Liver (tissue), 9 donors: Measurements from ENCODE around the gene NTM. TPM values are rescaled to one million over a fixed set of nuclear protein-coding genes. Genes with fewer than 3 reads are reported as not detected.

Experiments used
- DNase-seq: peaks from one replicate; pipeline ENCODE4 v3.0.0-alpha.2; 2017; ENCODE audit warnings: low spot score
- H3K27ac ChIP-seq, 2 donors: one replicate each; pipeline ENCODE4 v1.7.0; 2013; ENCODE audit warnings: inconsistent platforms in 2 of 2, low read length in 2 of 2, control low read depth in 1 of 2, low read depth in 1 of 2, mild to moderate bottlenecking in 1 of 2
- H3K27me3 ChIP-seq, 4 donors: one replicate each; pipeline versions ENCODE4 v1.6.1 to v1.7.0; 2013; ENCODE audit warnings: low read length in 3 of 4, inconsistent platforms in 1 of 4, mild to moderate bottlenecking in 1 of 4, moderate library complexity in 1 of 4; ENCODE audit not compliant: control insufficient read depth in 4 of 4, insufficient read depth in 4 of 4
- H3K36me3 ChIP-seq, 4 donors: one replicate each; pipeline versions ENCODE4 v1.6.1 to v1.7.0; 2013; ENCODE audit warnings: low read length in 3 of 4, mild to moderate bottlenecking in 3 of 4, low read depth in 1 of 4, moderate library complexity in 1 of 4; ENCODE audit not compliant: control insufficient read depth in 4 of 4, insufficient read depth in 3 of 4
- H3K4me1 ChIP-seq, 4 donors: one replicate each; pipeline versions ENCODE4 v1.6.1 to v1.7.0; 2013; ENCODE audit warnings: low read length in 3 of 4, mild to moderate bottlenecking in 3 of 4, moderate library complexity in 1 of 4; ENCODE audit not compliant: control insufficient read depth in 4 of 4, insufficient read depth in 4 of 4
- H3K4me3 ChIP-seq, 3 donors: one replicate each; pipeline versions ENCODE4 v1.6.1 to v1.7.0; 2013; ENCODE audit warnings: low read length in 3 of 3, control low read depth in 1 of 3, low read depth in 1 of 3, mild to moderate bottlenecking in 1 of 3
- H3K9ac ChIP-seq, 2 donors: one replicate each; pipeline ENCODE4 v1.7.0; 2013; ENCODE audit warnings: low read length in 2 of 2, mild to moderate bottlenecking in 2 of 2, moderate library complexity in 2 of 2, control low read depth in 1 of 2, low read depth in 1 of 2
- H3K9me3 ChIP-seq, 4 donors: one replicate each; pipeline versions ENCODE4 v1.6.1 to v1.7.0; 2013; ENCODE audit warnings: low read length in 3 of 4; ENCODE audit not compliant: control insufficient read depth in 4 of 4
- ATF3 ChIP-seq: IDR thresholded peaks from 2 replicates; pipeline ENCODE4 v1.6.1; 2016; ENCODE audit warnings: antibody characterized with exemption
- CTCF ChIP-seq: fragments of 150-350 bp; IDR thresholded peaks from 2 replicates; pipeline ENCODE4 v1.5.1; 2017; ENCODE audit warnings: improper control_type of control experiment, low read depth, low read length; ENCODE audit not compliant: missing input control
- FOXA2 ChIP-seq: IDR thresholded peaks from 2 replicates; pipeline ENCODE4 v1.6.1; 2016; ENCODE audit warnings: antibody characterized with exemption
- HNF4A ChIP-seq, 2 donors: conservative IDR thresholded peaks; 2 replicates each; pipeline ENCODE4 v1.6.1; 2016; ENCODE audit warnings: antibody characterized with exemption in 2 of 2, mild to moderate bottlenecking in 2 of 2
- HNF4G ChIP-seq: IDR thresholded peaks from 2 replicates; pipeline ENCODE4 v1.6.1; 2016; ENCODE audit warnings: antibody characterized with exemption
- JUND ChIP-seq, 2 donors: IDR thresholded peaks; 2 replicates each; pipeline ENCODE4 v1.6.1; 2016; ENCODE audit warnings: antibody characterized with exemption in 2 of 2
- MAX ChIP-seq: IDR thresholded peaks from 2 replicates; pipeline ENCODE4 v1.6.1; 2016; ENCODE audit warnings: antibody characterized with exemption
- NR2F2 ChIP-seq: IDR thresholded peaks from 2 replicates; pipeline ENCODE4 v1.6.1; 2016; ENCODE audit warnings: antibody characterized with exemption
- RAD21 ChIP-seq, 2 donors: IDR thresholded peaks; 2 replicates each; pipeline ENCODE4 v1.6.1; 2016; ENCODE audit warnings: antibody characterized with exemption in 2 of 2, mild to moderate bottlenecking in 2 of 2
- REST ChIP-seq: IDR thresholded peaks from 2 replicates; pipeline ENCODE4 v1.6.1; 2016; ENCODE audit warnings: antibody characterized with exemption, mild to moderate bottlenecking
- RXRA ChIP-seq, 2 donors: IDR thresholded peaks; 2 replicates each; pipeline ENCODE4 v1.6.1; 2017 to 2018; ENCODE audit warnings: antibody characterized with exemption in 2 of 2, mild to moderate bottlenecking in 1 of 2
- SP1 ChIP-seq: IDR thresholded peaks from 2 replicates; pipeline ENCODE4 v1.6.1; 2018; ENCODE audit warnings: antibody characterized with exemption, mild to moderate bottlenecking
- TAF1 ChIP-seq: conservative IDR thresholded peaks from 2 replicates; pipeline ENCODE4 v1.6.1; 2016; ENCODE audit warnings: antibody characterized with exemption, mild to moderate bottlenecking
- YY1 ChIP-seq: IDR thresholded peaks from 2 replicates; pipeline ENCODE4 v1.6.1; 2016; ENCODE audit warnings: antibody characterized with exemption, mild to moderate bottlenecking
- WGBS: extraction: QIAGEN DNeasy Blood & Tissue Kit; methylation state at CpG from one replicate; pipeline ENCODE4 v1.1.7; 2013; 5-methylcytosine and 5-hydroxymethylcytosine counted together
- polyA plus RNA-seq, 2 donors: library from polyadenylated mRNA; stranded (reverse) in 1 of 2; unstranded in 1 of 2; fragments of 200-250 nt in 1 of 2; fragments of >200 nt in 1 of 2; fragmentation: Nextera tagmentation in 1 of 2; extraction: Ambion mirVana in 1 of 2; gene quantifications; one replicate each; pipeline versions ENCODE4 v1.2.1 to v1.2.3, GENCODE V29; 2013 to 2015
- total RNA-seq, 2 donors: library from RNA; depleted of rRNA; stranded (reverse); fragments of >200 nt; gene quantifications; one replicate each; pipeline ENCODE4 v1.2.3, GENCODE V29; 2014
- donor health status: healthy.
- donor health status: healthy.
- donor health status: healthy.
- donor health status: healthy.
- donor health status: healthy.

The NTM gene
- total and polyA plus RNA-seq, 4 donors = 0.08 to 1.1 (median 0.08) TPM; not detected in 1

GRCh38 chr11:131476266-131476665 is 105.9 kb downstream of the NTM start:
- Histone ChIP-seq H3K9ac (no peak overlapping the region), H3K4me3 (no peak overlapping the region), H3K27me3 (peaks cover 0 to 5% (median 1%) of the 10 kb centered on the region in 4 donors), H3K4me1 (no peaks in the 10 kb centered on the region), H3K36me3 (no peaks in the 10 kb centered on the region), H3K9me3 (no peaks in the 10 kb centered on the region), H3K27ac (no peak overlapping the region)
- TF ChIP-seq CTCF (no peak), HNF4G (no peak), ATF3 (no peak), REST (no peak), TAF1 (no peak), SP1 (no peak), RXRA (IDR thresholded peaks at IDR 0.05) (no peak), FOXA2 (no peak), NR2F2 (no peak)
- WGBS = 43% methylated on average over 2 of the region's 2 CpGs
- DNase-seq = no peak

GRCh38 chr11:131478341-131478740 is 107.9 kb downstream of the NTM start:
- no peak for DNase-seq
- Histone ChIP-seq H3K4me3 (no peak overlapping the region), H3K27me3 (peaks cover 0 to 3% (median 0%) of the 10 kb centered on the region in 4 donors), H3K9me3 (no peaks in the 10 kb centered on the region), H3K27ac (no peak overlapping the region), H3K36me3 (no peaks in the 10 kb centered on the region), H3K9ac (no peak overlapping the region), H3K4me1 (no peaks in the 10 kb centered on the region)
- TF ChIP-seq FOXA2 (no peak), TAF1 (no peak), HNF4G (no peak), HNF4A (conservative IDR thresholded peaks at IDR 0.05) (no peak), RAD21 (IDR thresholded peaks at IDR 0.05) (no peak), JUND (IDR thresholded peaks at IDR 0.05) (no peak), REST (no peak), YY1 (no peak), ATF3 (no peak), MAX (no peak)
- 83% methylated on average over 2 of the region's 2 CpGs for WGBS
